ENCODE data around the gene BCDIN3D. TPM values are rescaled to one million over a fixed set of nuclear protein-coding genes. Genes with fewer than 3 reads are reported as not detected.
A peak's percentile ranks its signal among the peaks of the same experiment; 100 is the strongest.

Gene BCDIN3D
- total RNA-seq, 1 donor, result 5.4 TPM

GRCh38 chr12:49806877-49807276 is 36.0 kb downstream of the BCDIN3D start:
- no peak for TF ChIP-seq CTCF (IDR thresholded peaks at IDR 0.05; ENCODE audit: extremely low read depth, low read depth, low read length)
- peaks cover 79% of the 10 kb centered on the region for H4K20me1 ChIP-seq (ENCODE audit: insufficient read depth, low read length)

GRCh38 chr12:49806321-49806813 is 36.5 kb downstream of the BCDIN3D start:
- H4K20me1 ChIP-seq (ENCODE audit: insufficient read depth, low read length), result peaks cover 74% of the 10 kb centered on the region

More at GRCh38 chr12:49806877-49807276, 36.0 kb downstream of the BCDIN3D start:
- Histone ChIP-seq H3K9me3 (ENCODE audit: low read depth, low read length) (no peaks in the 10 kb centered on the region), H3K27me3 (ENCODE audit: insufficient read depth, low read length) (no peaks in the 10 kb centered on the region), H3K4me1 (ENCODE audit: insufficient read depth, low read length) (peaks cover 11% of the 10 kb centered on the region), H3K36me3 (ENCODE audit: insufficient read depth, low read length) (peaks cover 41% of the 10 kb centered on the region), H3K79me2 (ENCODE audit: insufficient read depth, low read length) (peaks cover 63% of the 10 kb centered on the region), H3K4me3 (ENCODE audit: insufficient read depth, low read length) (no peak overlapping the region), H2AFZ (ENCODE audit: low read length) (no peak overlapping the region), H3K27ac (ENCODE audit: low read depth, low read length) (no peak overlapping the region), H3K4me2 (ENCODE audit: insufficient read depth, low read length) (no peak overlapping the region)
- DNase-seq (ENCODE audit: insufficient read length, low spot score, missing footprints), result no peak

GRCh38 chr12:49805409-49805808 is 37.5 kb downstream of the BCDIN3D start:
- TF ChIP-seq CTCF (IDR thresholded peaks at IDR 0.05; ENCODE audit: extremely low read depth, low read depth, low read length), result no peak
- Histone ChIP-seq H3K27me3 (ENCODE audit: insufficient read depth, low read length) (no peaks in the 10 kb centered on the region), H3K4me3 (ENCODE audit: insufficient read depth, low read length) (no peak overlapping the region), H2AFZ (ENCODE audit: low read length) (no peak overlapping the region), H3K36me3 (ENCODE audit: insufficient read depth, low read length) (peaks cover 55% of the 10 kb centered on the region), H3K4me2 (ENCODE audit: insufficient read depth, low read length) (no peak overlapping the region), H3K4me1 (ENCODE audit: insufficient read depth, low read length) (peaks cover 11% of the 10 kb centered on the region), H3K9me3 (ENCODE audit: low read depth, low read length) (no peaks in the 10 kb centered on the region), H3K27ac (ENCODE audit: low read depth, low read length) (no peak overlapping the region), H4K20me1 (ENCODE audit: insufficient read depth, low read length) (peaks cover 71% of the 10 kb centered on the region), H3K79me2 (ENCODE audit: insufficient read depth, low read length) (peaks cover 51% of the 10 kb centered on the region)
- DNase-seq (ENCODE audit: insufficient read length, low spot score, missing footprints), result no peak

More at GRCh38 chr12:49806321-49806813, 36.5 kb downstream of the BCDIN3D start:
- peak; percentile 18 for DNase-seq (ENCODE audit: insufficient read length, low spot score, missing footprints)
- peaks cover 46% of the 10 kb centered on the region for H3K36me3 ChIP-seq (ENCODE audit: insufficient read depth, low read length)
- H3K79me2 ChIP-seq (ENCODE audit: insufficient read depth, low read length), result peaks cover 58% of the 10 kb centered on the region
- H2AFZ ChIP-seq (ENCODE audit: low read length), result no peak overlapping the region
- H3K4me3 ChIP-seq (ENCODE audit: insufficient read depth, low read length), result no peak overlapping the region
- no peak for TF ChIP-seq CTCF (IDR thresholded peaks at IDR 0.05; ENCODE audit: extremely low read depth, low read depth, low read length)
- no peaks in the 10 kb centered on the region for H3K27me3 ChIP-seq (ENCODE audit: insufficient read depth, low read length)
- no peak overlapping the region for H3K27ac ChIP-seq (ENCODE audit: low read depth, low read length)
- no peak overlapping the region for H3K4me2 ChIP-seq (ENCODE audit: insufficient read depth, low read length)
- H3K9me3 ChIP-seq (ENCODE audit: low read depth, low read length), result no peaks in the 10 kb centered on the region
- peaks cover 11% of the 10 kb centered on the region for H3K4me1 ChIP-seq (ENCODE audit: insufficient read depth, low read length)

- Histone ChIP-seq H3K4me3 (ENCODE audit: insufficient read depth, low read length) (no peak overlapping the region), H4K20me1 (ENCODE audit: insufficient read depth, low read length) (peaks cover 70% of the 10 kb centered on the region), H3K4me1 (ENCODE audit: insufficient read depth, low read length) (peaks cover 11% of the 10 kb centered on the region), H2AFZ (ENCODE audit: low read length) (no peak overlapping the region), H3K27ac (ENCODE audit: low read depth, low read length) (no peak overlapping the region), H3K79me2 (ENCODE audit: insufficient read depth, low read length) (peaks cover 46% of the 10 kb centered on the region), H3K27me3 (ENCODE audit: insufficient read depth, low read length) (no peaks in the 10 kb centered on the region), H3K9me3 (ENCODE audit: low read depth, low read length) (no peaks in the 10 kb centered on the region), H3K4me2 (ENCODE audit: insufficient read depth, low read length) (no peak overlapping the region), H3K36me3 (ENCODE audit: insufficient read depth, low read length) (peaks cover 59% of the 10 kb centered on the region)
- peak; percentile 17 for DNase-seq (ENCODE audit: insufficient read length, low spot score, missing footprints)
- TF ChIP-seq CTCF (IDR thresholded peaks at IDR 0.05; ENCODE audit: extremely low read depth, low read depth, low read length), result no peak
Observed at GRCh38 chr12:49804821-49805220, 38.1 kb downstream of the BCDIN3D start.
